BLaER1 treated with 17β-estradiol and CSF1 and Interleukin-3, amounts not matched to agents 10 nM and 100 nM (cell line): Measurements from ENCODE around the gene ATP8B3.
"Not testable (repeated sequence)": the region's sequence is repeated elsewhere in the genome, so short reads cannot be mapped to it uniquely, and the experiment has no call there.

Source experiments
- H3K27ac ChIP-seq, 11 experiments: shearing (Covaris generic); formaldehyde crosslinking; 2 replicates each; pipeline ENCODE4 v1.8.1; 2022
- H3K27me3 ChIP-seq, 11 experiments: shearing (Covaris generic); formaldehyde crosslinking; 2 replicates each; pipeline ENCODE4 v1.8.1; 2022
- H3K36me3 ChIP-seq, 11 experiments: shearing (Covaris generic); formaldehyde crosslinking; 2 replicates each; pipeline ENCODE4 v1.8.1; 2022
- H3K4me1 ChIP-seq, 10 experiments: shearing (Covaris generic); formaldehyde crosslinking; 2 replicates each; pipeline ENCODE4 v1.8.1; 2022
- H3K4me2 ChIP-seq, 11 experiments: shearing (Covaris generic); formaldehyde crosslinking; 2 replicates each; pipeline ENCODE4 v1.8.1; 2022
- H3K4me3 ChIP-seq, 10 experiments: shearing (Covaris generic); formaldehyde crosslinking; 2 replicates each; pipeline ENCODE4 v1.8.1; 2022
- H3K9ac ChIP-seq, 11 experiments: shearing (Covaris generic); formaldehyde crosslinking; 2 replicates each; pipeline ENCODE4 v1.8.1; 2022
- H3K9me3 ChIP-seq, 11 experiments: shearing (Covaris generic); formaldehyde crosslinking; replicated peaks in 1 of 11; 2 replicates each; pipeline ENCODE4 v1.8.1; 2022
- H4K20me1 ChIP-seq, 11 experiments: shearing (Covaris generic); formaldehyde crosslinking; 2 replicates each; pipeline ENCODE4 v1.8.1; 2022
- Cebpa-rat ChIP-seq, 11 experiments: shearing (Covaris generic); IDR thresholded peaks; 2 replicates each; pipeline ENCODE4 v1.8.1; 2022

ATP8B3 gene

DNA sequence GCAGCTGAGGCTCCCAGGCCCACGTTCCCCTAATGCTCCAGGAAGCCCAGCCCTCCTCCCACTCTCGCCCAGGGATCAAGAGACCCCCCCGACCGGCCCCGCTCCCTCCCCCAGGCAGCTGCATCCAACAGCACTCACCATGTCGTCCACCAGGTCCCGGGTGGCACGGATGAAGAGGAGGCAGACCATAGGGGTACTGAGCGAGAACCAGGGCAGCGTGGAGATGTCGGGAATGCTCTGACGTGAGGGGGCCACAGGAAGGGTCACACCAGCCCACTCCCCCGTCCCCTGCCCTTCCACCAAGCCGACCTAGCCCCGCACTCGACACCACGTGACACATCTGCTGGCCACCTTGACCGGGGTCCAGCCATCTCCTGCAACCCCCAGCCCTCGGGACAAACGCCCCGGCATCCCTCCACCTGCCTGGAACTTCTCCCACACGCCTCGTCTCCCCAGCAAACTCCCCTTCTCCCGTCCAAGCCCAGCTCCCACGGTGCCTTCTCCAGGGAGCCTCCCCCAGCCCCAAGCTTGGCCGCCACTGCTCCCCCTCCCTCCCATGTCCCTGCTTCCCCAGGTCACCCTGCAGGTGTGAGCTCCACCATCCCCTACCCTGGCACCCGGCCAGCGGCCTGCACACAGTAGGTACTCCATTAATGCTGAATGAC is 4.9 kb downstream of the ATP8B3 start:
- peaks cover 13 to 29% (median 26%) of the 10 kb centered on the region in 10 experiments; a peak in 19 of 20 replicates for H3K4me1 ChIP-seq
- no peaks in the 10 kb centered on the region for H3K27me3 ChIP-seq
- H3K4me3 ChIP-seq: no peak overlapping the region
- no peak overlapping the region for H3K9ac ChIP-seq
- H3K4me2 ChIP-seq: no peak overlapping the region
- H3K9me3 ChIP-seq: no peaks in the 10 kb centered on the region
- peaks cover 0 to 10% (median 0%) of the 10 kb centered on the region in 11 experiments; a peak in 3 of 22 replicates for H4K20me1 ChIP-seq
- H3K27ac ChIP-seq: no peak overlapping the region
- TF ChIP-seq Cebpa-rat (IDR thresholded peaks at IDR 0.05): no peak
- peaks cover 0 to 34% (median 10%) of the 10 kb centered on the region in 11 experiments; a peak in 9 of 22 replicates for H3K36me3 ChIP-seq

DNA sequence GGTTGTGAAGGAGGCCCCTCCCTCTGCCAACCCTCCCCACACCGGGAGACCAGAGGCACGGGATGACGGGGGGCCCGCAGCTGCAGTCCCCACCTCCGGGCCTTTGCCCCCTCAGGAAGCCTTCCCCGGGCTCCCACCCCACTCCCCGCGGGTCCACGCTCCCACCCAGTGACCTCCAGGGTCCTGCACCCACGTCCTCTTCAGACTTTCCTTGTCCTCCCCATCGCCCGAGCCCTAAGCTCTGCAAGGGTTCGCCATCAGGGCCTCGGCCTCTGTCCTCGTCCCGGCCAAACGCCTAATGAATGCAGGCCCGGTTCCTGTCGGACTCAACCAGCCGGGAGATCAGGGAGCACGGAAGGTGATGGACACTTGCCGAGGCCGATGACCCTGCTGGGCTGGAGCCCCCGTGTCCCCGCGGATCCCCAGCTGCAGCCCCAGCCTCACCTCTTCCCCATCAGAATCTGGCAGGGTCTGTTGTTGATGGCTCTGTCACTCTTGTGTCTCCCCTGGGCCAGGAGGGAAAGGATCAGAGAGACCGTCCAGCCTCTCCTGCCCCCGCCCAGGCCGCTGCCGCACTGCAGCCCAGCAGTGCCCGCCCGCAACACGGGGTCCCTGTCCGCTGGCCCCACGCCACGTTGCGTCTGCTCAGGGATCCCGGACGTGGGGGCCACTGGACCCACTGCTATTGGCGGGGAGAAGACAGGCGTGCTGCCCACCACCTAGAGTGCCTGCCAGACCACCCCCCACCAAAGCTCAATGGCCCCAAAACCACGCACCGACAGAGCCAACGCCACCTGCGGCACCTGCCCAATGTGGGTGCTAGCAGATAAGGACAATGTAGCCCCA is 5.7 kb downstream of the ATP8B3 start:
- Histone ChIP-seq H3K36me3 (peaks cover 0 to 36% (median 10%) of the 10 kb centered on the region in 11 experiments; a peak in 9 of 22 replicates), H3K4me3 (no peak overlapping the region), H4K20me1 (peaks cover 0 to 10% (median 0%) of the 10 kb centered on the region in 11 experiments; a peak in 3 of 22 replicates), H3K27me3 (no peaks in the 10 kb centered on the region), H3K4me1 (peaks cover 8 to 23% (median 20%) of the 10 kb centered on the region in 10 experiments; a peak in 19 of 20 replicates), H3K9me3 (no peaks in the 10 kb centered on the region), H3K4me2 (no peak overlapping the region), H3K9ac (no peak overlapping the region), H3K27ac (no peak overlapping the region)
- TF ChIP-seq Cebpa-rat (IDR thresholded peaks at IDR 0.05): no peak

GRCh38 chr19:1805401-1806183 is 6.5 kb downstream of the ATP8B3 start:
- Histone ChIP-seq H3K9ac (no peak overlapping the region), H3K27ac (no peak overlapping the region), H3K4me1 (peaks cover 7 to 15% (median 12%) of the 10 kb centered on the region in 10 experiments; a peak in 16 of 20 replicates), H3K36me3 (peaks cover 0 to 40% (median 10%) of the 10 kb centered on the region in 11 experiments; a peak in 9 of 22 replicates), H3K4me3 (no peak overlapping the region), H3K27me3 (no peaks in the 10 kb centered on the region), H3K9me3 (no peaks in the 10 kb centered on the region), H4K20me1 (peaks cover 0 to 10% (median 0%) of the 10 kb centered on the region in 11 experiments; a peak in 3 of 22 replicates), H3K4me2 (no peak overlapping the region)
- TF ChIP-seq Cebpa-rat (IDR thresholded peaks at IDR 0.05): no peak

GRCh38 chr19:1804858-1805257 is 7.2 kb downstream of the ATP8B3 start:
- Histone ChIP-seq H3K4me3 (no peak overlapping the region), H3K36me3 (peaks cover 0 to 47% (median 14%) of the 10 kb centered on the region in 11 experiments; a peak in 12 of 22 replicates), H3K9ac (no peak overlapping the region), H3K27me3 (no peaks in the 10 kb centered on the region), H3K9me3 (no peaks in the 10 kb centered on the region), H3K27ac (no peak overlapping the region), H3K4me2 (no peak overlapping the region), H4K20me1 (peaks cover 0 to 10% (median 0%) of the 10 kb centered on the region in 11 experiments; a peak in 3 of 22 replicates), H3K4me1 (peaks cover 5 to 8% (median 6%) of the 10 kb centered on the region in 10 experiments; a peak in 13 of 20 replicates)
- no peak for TF ChIP-seq Cebpa-rat (IDR thresholded peaks at IDR 0.05)

DNA sequence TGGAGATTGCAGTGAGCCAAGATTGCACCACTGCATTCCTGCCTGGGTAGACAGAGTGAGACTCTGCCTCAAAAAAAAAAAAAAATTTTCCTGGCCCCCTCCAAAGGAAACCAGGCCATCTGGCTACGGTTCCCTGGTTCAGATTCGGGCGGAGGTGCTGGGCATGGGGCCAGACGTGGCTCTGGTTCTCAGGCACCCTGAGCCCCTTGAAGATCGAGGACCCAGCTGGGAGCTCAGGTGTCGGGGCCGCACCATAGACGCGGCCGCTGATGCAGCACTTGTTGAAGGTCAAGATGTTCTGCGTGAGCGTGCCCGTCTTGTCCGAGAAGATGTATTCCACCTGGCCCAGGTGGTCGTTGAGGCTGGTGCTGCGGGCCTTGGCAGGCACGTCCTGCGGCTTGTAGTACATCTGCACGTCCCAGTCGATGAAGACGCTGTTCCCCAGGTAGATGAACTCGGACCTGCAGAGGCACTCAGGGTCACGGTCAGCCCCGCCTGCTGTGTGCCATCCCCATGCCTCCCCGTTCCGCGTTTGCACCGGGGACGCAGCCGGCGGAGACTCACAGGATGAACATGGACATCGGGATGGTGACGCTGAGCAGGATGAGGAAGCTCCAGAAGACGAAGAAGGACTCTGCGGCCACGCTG is 12.3 kb downstream of the ATP8B3 start:
- no peaks in the 10 kb centered on the region for H3K27me3 ChIP-seq
- H3K36me3 ChIP-seq: peaks cover 0 to 43% (median 17%) of the 10 kb centered on the region in 11 experiments; a peak in 14 of 22 replicates

GRCh38 chr19:1797313-1797712 is 14.8 kb downstream of the ATP8B3 start:
- peaks cover 0 to 16% (median 8%) of the 10 kb centered on the region in 10 experiments; a peak in 9 of 20 replicates for H3K4me1 ChIP-seq
- H3K9ac ChIP-seq, H4K20me1 ChIP-seq, H3K27me3 ChIP-seq, H3K27ac ChIP-seq, H3K9me3 ChIP-seq, H3K4me3 ChIP-seq, H3K4me2 ChIP-seq: not testable (repeated sequence)
- peaks cover 0 to 25% (median 9%) of the 10 kb centered on the region in 11 experiments; a peak in 14 of 22 replicates for H3K36me3 ChIP-seq

More for the DNA sequence above, 12.3 kb downstream of the ATP8B3 start:
- Histone ChIP-seq H3K4me2 (no peak overlapping the region), H3K4me3 (no peak overlapping the region), H3K4me1 (peaks cover 0 to 13% (median 9%) of the 10 kb centered on the region in 10 experiments; a peak in 9 of 20 replicates), H3K27ac (no peak overlapping the region), H3K9me3 (no peaks in the 10 kb centered on the region), H3K9ac (no peak overlapping the region), H4K20me1 (peaks cover 0 to 8% (median 0%) of the 10 kb centered on the region in 11 experiments; a peak in 2 of 22 replicates)
- TF ChIP-seq Cebpa-rat (IDR thresholded peaks at IDR 0.05): no peak

DNA sequence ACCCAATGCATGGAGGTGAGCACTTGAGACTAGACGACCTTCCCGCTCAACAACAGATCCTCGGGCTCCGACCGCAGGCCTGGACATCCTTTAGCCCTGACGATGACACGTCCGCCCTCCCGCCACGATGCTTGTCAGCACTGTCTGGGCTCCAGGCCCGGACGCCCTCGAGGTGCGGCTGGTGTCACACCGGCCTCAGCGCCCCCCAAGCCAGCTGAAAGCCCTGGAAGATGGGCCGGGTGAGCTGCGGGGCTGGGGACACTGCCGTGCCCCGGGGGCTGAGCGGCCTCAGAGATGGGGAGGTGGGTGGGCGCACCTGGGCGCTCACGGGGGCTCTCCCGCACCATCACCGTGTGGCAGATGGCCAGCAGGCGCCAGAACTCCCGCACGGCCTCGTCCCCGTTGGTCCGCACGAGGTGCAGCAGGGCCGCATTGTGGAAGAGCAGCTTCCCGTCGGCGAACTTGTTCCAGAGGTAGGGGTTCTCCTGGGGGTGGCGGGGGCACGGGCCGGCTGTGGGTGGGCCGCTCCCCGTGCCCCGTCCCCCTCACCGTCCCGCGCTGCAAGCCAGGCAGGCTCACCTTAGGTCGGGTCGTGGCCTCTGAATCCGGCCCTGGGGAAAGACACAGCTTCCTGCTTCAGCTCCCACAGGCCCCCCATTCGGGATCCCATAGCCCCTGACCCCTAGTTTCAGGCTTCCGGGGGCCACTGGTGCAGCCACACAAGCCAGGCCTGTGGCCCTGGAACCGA is 15.5 kb downstream of the ATP8B3 start:
- Histone ChIP-seq H3K27ac (no peak overlapping the region), H3K4me2 (peak overlapping the region; percentile 52 to 88 (median 66); a peak in 19 of 22 replicates), H3K4me3 (no peak overlapping the region), H3K27me3 (no peaks in the 10 kb centered on the region), H4K20me1 (peaks cover 0 to 8% (median 0%) of the 10 kb centered on the region in 11 experiments; a peak in 2 of 22 replicates), H3K4me1 (peaks cover 0 to 20% (median 11%) of the 10 kb centered on the region in 10 experiments; a peak in 16 of 20 replicates), H3K36me3 (peaks cover 0 to 24% (median 9%) of the 10 kb centered on the region in 11 experiments; a peak in 14 of 22 replicates), H3K9me3 (no peaks in the 10 kb centered on the region), H3K9ac (peak overlapping the region in 4 of 11 experiments; percentile 1 to 44 (median 18); a peak in 4 of 22 replicates)
- no peak for TF ChIP-seq Cebpa-rat (IDR thresholded peaks at IDR 0.05)
